Right lobe of liver (tissue), 6 donors: ENCODE data around the gene CRB1. TPM values are rescaled to one million over a fixed set of nuclear protein-coding genes. Genes with fewer than 3 reads are reported as not detected.

Experiments used
- ATAC-seq, 4 donors: fragments of 200-7000 bp; cut with Tn5 transposase; one replicate each; pipeline ENCODE4 v1.9.1; 2020; ENCODE audit warnings: mild to moderate bottlenecking in 4 of 4, moderate library complexity in 4 of 4
- DNase-seq, 3 donors: peaks; one replicate each; pipeline ENCODE4 v3.0.0-alpha.2; 2020
- H3K27ac ChIP-seq, 3 donors: fragments of 200-600 bp; one replicate each; pipeline ENCODE4 v1.8.0; 2022
- H3K27me3 ChIP-seq, 2 donors: fragments of 200-600 bp; one replicate each; pipeline ENCODE4 v1.8.0; 2022
- H3K36me3 ChIP-seq, 4 donors: fragments of 200-600 bp; sonication (generic) in 1 of 4; one replicate each; pipeline versions ENCODE4 v1.5.1 to v1.8.0; 2017 to 2022; ENCODE audit warnings: control low read depth in 1 of 4
- H3K4me1 ChIP-seq, 4 donors: fragments of 200-600 bp; sonication (generic) in 1 of 4; one replicate each; pipeline versions ENCODE4 v1.5.1 to v1.8.0; 2017 to 2022; ENCODE audit warnings: control low read depth in 1 of 4
- H3K4me3 ChIP-seq, 3 donors: fragments of 200-600 bp; one replicate each; pipeline ENCODE4 v1.8.0; 2022
- H3K9me3 ChIP-seq, 4 donors: fragments of 200-600 bp; sonication (generic) in 1 of 4; one replicate each; pipeline versions ENCODE4 v1.5.1 to v1.8.0; 2017 to 2022; ENCODE audit warnings: control low read depth in 1 of 4
- CTCF ChIP-seq, 4 donors: fragments of 200-600 bp in 3 of 4; fragments of 450-650 bp in 1 of 4; IDR thresholded peaks; one replicate each; pipeline versions ENCODE4 v1.5.1 to v1.8.0; 2016 to 2022; ENCODE audit warnings: antibody characterized with exemption in 4 of 4, mild to moderate bottlenecking in 2 of 4
- POLR2A ChIP-seq: fragments of 450-650 bp; IDR thresholded peaks from one replicate; pipeline ENCODE4 v1.6.1; 2017; ENCODE audit warnings: antibody characterized with exemption, mild to moderate bottlenecking
- WGBS: methylation state at CpG from one replicate; pipeline ENCODE4 v1.1.6; 2018; ENCODE audit warnings: low coverage, low lambda C conversion rate; ENCODE audit not compliant: insufficient coverage; ENCODE audit errors: missing lambda C conversion rate; 5-methylcytosine and 5-hydroxymethylcytosine counted together
- intact Hi-C, 2 donors: fragments of 100-400 bp; cut with DNase I; formaldehyde crosslinking; loops; one replicate each; pipeline versions ENCODE4 v1.11.2 to v1.14.1; 2022
- total RNA-seq, 6 experiments: library from RNA; depleted of rRNA in 2 of 6; stranded (reverse); fragments of >200 nt in 2 of 6; fragmentation: NEBNext Ultra II Directional in 3 of 6; extraction: Animal tissue kit (Norgen Biotek cat#: 25700) in 3 of 6; gene quantifications; one replicate each; pipeline versions ENCODE4 v1.1.0 to v1.2.4, GENCODE V29; 2016 to 2023
- donor health status: DM: no; HTN: yes; CAD: no.
- donor health status: DM: no; HTN: no; CAD: no.
- donor health status: DM: no; HTN: no; CAD: no.
- donor health status: DM: no; HTN: yes; CAD: no.
- donor health status: DM: no; HTN: yes; CAD: no.

CRB1 gene
- total RNA-seq, 6 experiments from 2014 or later, result 0.29 TPM; not detected in 5

- intact Hi-C loops, result no loop called here
- TF ChIP-seq CTCF (IDR thresholded peaks at IDR 0.05), result no peak
- TF ChIP-seq POLR2A, result no peak
- Histone ChIP-seq H3K27ac (no peak overlapping the region), H3K4me3 (no peak overlapping the region), H3K27me3 (peaks cover 0 to 4% of the 10 kb centered on the region in 2 donors), H3K4me1 (no peaks in the 10 kb centered on the region), H3K9me3 (no peaks in the 10 kb centered on the region), H3K36me3 (no peaks in the 10 kb centered on the region)
- WGBS, result 19% methylated on average over 1 of the region's 1 CpG
- no peak for ATAC-seq
- no peak for DNase-seq
These were observed 176.7 kb downstream of the CRB1 start for GRCh38 chr1:197444755-197445154.

GRCh38 chr1:197448121-197448779, 180.2 kb downstream of the CRB1 start:
- H3K4me1 ChIP-seq, result no peaks in the 10 kb centered on the region
- no peak overlapping the region for H3K27ac ChIP-seq
- H3K4me3 ChIP-seq, result no peak overlapping the region
- 52% methylated on average over 2 of the region's 2 CpGs for WGBS
- H3K27me3 ChIP-seq, result no peaks in the 10 kb centered on the region
- no peaks in the 10 kb centered on the region for H3K9me3 ChIP-seq
- intact Hi-C loops, result no loop called here
- no peak for ATAC-seq
- H3K36me3 ChIP-seq, result no peaks in the 10 kb centered on the region
- TF ChIP-seq CTCF (IDR thresholded peaks at IDR 0.05), result no peak
- no peak for TF ChIP-seq POLR2A
- no peak for DNase-seq

GRCh38 chr1:197451381-197451780, 183.3 kb downstream of the CRB1 start:
- WGBS, result 66% methylated on average over 5 of the region's 5 CpGs
- no peak overlapping the region for H3K4me3 ChIP-seq
- TF ChIP-seq CTCF (IDR thresholded peaks at IDR 0.05), result no peak
- TF ChIP-seq POLR2A, result no peak
- H3K27me3 ChIP-seq, result no peaks in the 10 kb centered on the region
- H3K9me3 ChIP-seq, result no peaks in the 10 kb centered on the region
- intact Hi-C loops, result no loop called here
- no peak for DNase-seq
- no peak for ATAC-seq
- H3K27ac ChIP-seq, result no peak overlapping the region
- H3K36me3 ChIP-seq, result no peaks in the 10 kb centered on the region
- H3K4me1 ChIP-seq, result no peaks in the 10 kb centered on the region

GRCh38 chr1:197453376-197454058, 185.5 kb downstream of the CRB1 start:
- WGBS, result 93% methylated on average over 1 of the region's 1 CpG
- Histone ChIP-seq H3K4me3 (no peak overlapping the region), H3K27me3 (no peaks in the 10 kb centered on the region), H3K27ac (no peak overlapping the region), H3K4me1 (no peaks in the 10 kb centered on the region), H3K36me3 (no peaks in the 10 kb centered on the region), H3K9me3 (no peaks in the 10 kb centered on the region)
- DNase-seq (no peak), ATAC-seq (no peak)
- intact Hi-C loops, result no loop called here
- TF ChIP-seq POLR2A, result no peak
- TF ChIP-seq CTCF (IDR thresholded peaks at IDR 0.05), result no peak
